PC-3 (cell line): ENCODE data around the gene SDCBP2. TPM values are rescaled to one million over a fixed set of nuclear protein-coding genes. Genes with fewer than 3 reads are reported as not detected.

Source experiments
- ATAC-seq: fragments of 200-7000 bp; cut with Tn5 transposase; 2 replicates; pipeline ENCODE4 v1.9.1; 2020; ENCODE audit warnings: mild to moderate bottlenecking, moderate library complexity
- BruUV-seq: library from RNA; stranded (reverse); fragments of 400-500 nt; replicated peaks from 2 replicates; lab custom pipeline; 2021; lab: Mats Ljungman, UMichigan
- CTCF ChIA-PET: fragments of 300-600 bp; sonication (Branson Sonifier 250); formaldehyde crosslinking; loops from one replicate; lab custom pipeline; 2022; ENCODE audit warnings: antibody characterized with exemption; lab: Charles Lee
- POLR2A ChIA-PET: fragments of 300-600 bp; sonication (Branson Sonifier 250); formaldehyde crosslinking; loops from one replicate; lab custom pipeline; 2022; ENCODE audit warnings: antibody characterized with exemption; ENCODE audit not compliant: unreplicated experiment; lab: Charles Lee
- DNase-seq: peaks from one replicate; pipeline ENCODE4 v3.0.0-alpha.2; 2015
- H2AFZ ChIP-seq: fragments of 300-600 bp; sonication (generic); 2 replicates; pipeline ENCODE4 v1.6.0; 2016; ENCODE audit warnings: antibody characterized with exemption, low read length
- H3F3A ChIP-seq: fragments of 300-600 bp; sonication (generic); one replicate; pipeline ENCODE4 v1.6.0; 2017; ENCODE audit warnings: antibody characterized with exemption, low read length, control low read depth, mild to moderate bottlenecking; ENCODE audit not compliant: unreplicated experiment
- H3K27ac ChIP-seq: fragments of 300-600 bp; sonication (generic); 2 replicates; pipeline ENCODE4 v1.5.1; 2016; ENCODE audit warnings: mild to moderate bottlenecking, low read length
- H3K27me3 ChIP-seq: fragments of 300-600 bp; sonication (generic); 2 replicates; pipeline ENCODE4 v1.6.1; 2016; ENCODE audit warnings: low read length, mixed read lengths
- H3K36me3 ChIP-seq: fragments of 300-600 bp; sonication (generic); 2 replicates; pipeline ENCODE4 v1.6.1; 2016; ENCODE audit warnings: low read depth, mixed run types, low read length, mixed read lengths
- H3K4me1 ChIP-seq: fragments of 300-600 bp; sonication (generic); 2 replicates; pipeline ENCODE4 v1.5.1; 2016; ENCODE audit warnings: low read length; ENCODE audit not compliant: insufficient read depth
- H3K4me2 ChIP-seq: fragments of 300-600 bp; sonication (generic); 2 replicates; pipeline ENCODE4 v1.6.0; 2016; ENCODE audit warnings: low read length
- H3K4me3 ChIP-seq: fragments of 300-600 bp; sonication (generic); 2 replicates; pipeline ENCODE4 v1.5.1; 2016; ENCODE audit warnings: mild to moderate bottlenecking, low read length, mixed read lengths
- H3K79me2 ChIP-seq: fragments of 300-600 bp; sonication (generic); 2 replicates; pipeline ENCODE4 v1.6.1; 2017; ENCODE audit warnings: low read length, mixed read lengths
- H3K9ac ChIP-seq: fragments of 300-600 bp; sonication (generic); 2 replicates; pipeline ENCODE4 v1.6.0; 2016; ENCODE audit warnings: mild to moderate bottlenecking, low read length
- H3K9me2 ChIP-seq: fragments of 300-600 bp; sonication (generic); replicated peaks from 2 replicates; pipeline ENCODE4 v1.6.1; 2016; ENCODE audit warnings: mixed run types, low read length, mixed read lengths
- H3K9me3 ChIP-seq: fragments of 300-600 bp; sonication (generic); 2 replicates; pipeline ENCODE4 v1.6.1; 2016; ENCODE audit warnings: low read length, mixed read lengths
- H4K20me1 ChIP-seq: fragments of 300-600 bp; sonication (generic); 2 replicates; pipeline ENCODE4 v1.6.1; 2016; ENCODE audit warnings: low read length, mixed read lengths
- EZH2 ChIP-seq: fragments of 300-600 bp; sonication (generic); IDR thresholded peaks from one replicate; pipeline ENCODE4 v1.6.1; 2017; ENCODE audit warnings: antibody characterized with exemption, mild to moderate bottlenecking, low read length; ENCODE audit not compliant: unreplicated experiment
- EZH2phosphoT487 ChIP-seq: fragments of 300-600 bp; sonication (generic); IDR thresholded peaks from 2 replicates; pipeline ENCODE4 v1.6.1; 2018; ENCODE audit warnings: mild to moderate bottlenecking, antibody characterized with exemption, low read length, borderline replicate concordance
- intact Hi-C: fragments of 100-400 bp; cut with micrococcal nuclease; formaldehyde crosslinking; loops from 2 replicates; pipeline ENCODE4 v1.9.0; 2023
- total RNA-seq: library from RNA; depleted of rRNA; stranded (reverse); fragments of >200 nt; gene quantifications from 2 replicates; pipeline ENCODE4 v1.2.3, GENCODE V29; 2014
- TF ChIP-seq, protein P1 (sequence below): fragments of 300-600 bp; sonication (generic); conservative IDR thresholded peaks from 2 replicates; pipeline ENCODE4 v1.5.1; 2017; ENCODE audit warnings: antibody characterized with exemption, low read depth, mild to moderate bottlenecking, low read length

Gene SDCBP2
- total RNA-seq, 1 experiment from 2014 or later, result 14.4 TPM

DNA sequence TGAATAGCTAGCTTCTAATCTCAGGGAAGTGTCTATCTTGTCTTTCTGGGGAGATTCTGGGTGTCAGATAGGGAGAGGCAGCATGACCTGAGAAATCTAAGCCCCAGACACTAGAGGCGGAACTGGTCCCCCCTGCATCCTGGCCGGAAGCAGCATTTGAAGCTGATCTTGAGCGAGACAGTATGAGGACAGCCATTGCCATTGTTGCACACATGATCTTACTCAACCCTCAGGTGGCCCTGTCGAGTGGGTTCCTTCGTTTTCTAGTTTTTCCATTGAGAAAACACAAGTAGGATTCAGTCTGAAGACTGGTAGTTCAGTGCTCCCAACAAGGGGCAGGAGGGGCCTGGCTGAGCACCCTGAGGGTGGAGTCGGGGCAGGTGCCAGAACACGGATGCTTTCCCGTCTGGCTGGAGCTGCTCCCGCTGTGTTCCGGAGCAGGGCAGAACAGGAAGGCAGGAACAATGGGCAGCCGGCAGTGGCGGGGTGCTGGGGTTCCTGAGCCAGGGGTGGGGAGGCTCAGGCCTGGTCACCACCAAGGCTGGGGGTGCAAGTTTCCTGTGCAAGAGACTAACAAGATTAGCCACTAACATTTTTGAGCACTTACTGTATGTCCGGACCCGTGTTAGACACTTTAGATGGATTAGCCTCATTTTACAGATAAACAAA lies 7.9 kb upstream of the SDCBP2 start:
- H3K27ac ChIP-seq, result no peak overlapping the region
- TF ChIP-seq EZH2phosphoT487 (no peak), EZH2 (no peak)
- TF ChIP-seq, protein P1, sequence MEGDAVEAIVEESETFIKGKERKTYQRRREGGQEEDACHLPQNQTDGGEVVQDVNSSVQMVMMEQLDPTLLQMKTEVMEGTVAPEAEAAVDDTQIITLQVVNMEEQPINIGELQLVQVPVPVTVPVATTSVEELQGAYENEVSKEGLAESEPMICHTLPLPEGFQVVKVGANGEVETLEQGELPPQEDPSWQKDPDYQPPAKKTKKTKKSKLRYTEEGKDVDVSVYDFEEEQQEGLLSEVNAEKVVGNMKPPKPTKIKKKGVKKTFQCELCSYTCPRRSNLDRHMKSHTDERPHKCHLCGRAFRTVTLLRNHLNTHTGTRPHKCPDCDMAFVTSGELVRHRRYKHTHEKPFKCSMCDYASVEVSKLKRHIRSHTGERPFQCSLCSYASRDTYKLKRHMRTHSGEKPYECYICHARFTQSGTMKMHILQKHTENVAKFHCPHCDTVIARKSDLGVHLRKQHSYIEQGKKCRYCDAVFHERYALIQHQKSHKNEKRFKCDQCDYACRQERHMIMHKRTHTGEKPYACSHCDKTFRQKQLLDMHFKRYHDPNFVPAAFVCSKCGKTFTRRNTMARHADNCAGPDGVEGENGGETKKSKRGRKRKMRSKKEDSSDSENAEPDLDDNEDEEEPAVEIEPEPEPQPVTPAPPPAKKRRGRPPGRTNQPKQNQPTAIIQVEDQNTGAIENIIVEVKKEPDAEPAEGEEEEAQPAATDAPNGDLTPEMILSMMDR, result no peak
- peaks cover 16% of the 10 kb centered on the region for H3K4me1 ChIP-seq
- H3K4me3 ChIP-seq, result no peak overlapping the region
- POLR2A ChIA-PET, result interaction anchor here (0.6 kb wide), 1 partner anchor 11 kb away, joined by 3 read pairs; no protein-coding TSS in a partner anchor
- no peaks in the 10 kb centered on the region for H3K9me2 ChIP-seq
- no TSS peak for BruUV-seq
- H3K36me3 ChIP-seq, result peaks cover 12% of the 10 kb centered on the region
- peak overlapping the region; percentile 15; the same call in 1 of the 2 replicates for H3K4me2 ChIP-seq
- ATAC-seq (peak; percentile 54), DNase-seq (no peak)
- peaks cover 26% of the 10 kb centered on the region for H3K79me2 ChIP-seq
- H3K9ac ChIP-seq, result no peak overlapping the region
- no peaks in the 10 kb centered on the region for H3K9me3 ChIP-seq
- intact Hi-C loops, result no loop called here
- H2AFZ ChIP-seq, result no peak overlapping the region
- no peaks in the 10 kb centered on the region for H4K20me1 ChIP-seq
- H3K27me3 ChIP-seq, result no peaks in the 10 kb centered on the region
- CTCF ChIA-PET, result interaction anchor here (0.6 kb wide), 1 partner anchor 53 kb away, joined by 10 read pairs; no protein-coding TSS in a partner anchor
- peaks cover 5% of the 10 kb centered on the region for H3F3A ChIP-seq

DNA sequence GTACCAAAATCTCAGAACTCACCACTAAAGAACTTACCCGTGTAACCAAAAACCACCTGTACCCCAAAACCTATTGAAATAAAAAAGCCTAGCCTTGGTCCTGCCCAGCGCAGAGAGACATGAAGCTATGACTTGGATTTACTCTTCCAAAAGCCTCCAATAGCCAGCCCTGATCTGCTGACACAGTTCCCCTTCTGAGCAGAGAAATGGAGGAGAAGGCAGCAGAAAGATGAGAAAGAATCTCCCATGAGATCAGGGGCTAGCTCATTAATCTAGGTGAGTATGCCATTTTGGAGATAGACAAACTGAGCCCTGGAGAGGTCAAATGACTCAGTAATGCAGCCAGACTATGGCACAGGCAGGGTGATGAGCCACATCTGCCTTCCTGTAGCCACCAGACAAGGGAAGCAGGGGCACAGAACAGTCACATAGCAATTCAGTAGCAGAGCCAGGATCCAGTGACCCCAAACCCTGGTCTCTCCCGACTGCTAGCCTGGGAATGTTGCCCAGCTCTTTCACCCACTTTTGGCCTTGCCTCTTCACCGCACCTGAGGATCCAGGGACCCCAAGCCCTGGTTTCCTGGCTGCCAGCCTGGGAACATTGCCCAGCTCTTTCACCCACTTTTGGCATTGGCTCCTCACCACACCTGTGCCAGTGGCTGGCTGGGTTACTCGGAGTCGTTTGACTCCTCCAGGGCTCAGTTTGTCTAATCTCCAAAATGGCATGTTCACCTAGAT lies 7.2 kb upstream of the SDCBP2 start:
- TF ChIP-seq EZH2phosphoT487 (no peak), EZH2 (no peak)
- TF ChIP-seq, protein P1, result no peak
- Histone ChIP-seq H4K20me1 (no peaks in the 10 kb centered on the region), H3F3A (peaks cover 3% of the 10 kb centered on the region), H2AFZ (no peak overlapping the region), H3K27me3 (no peaks in the 10 kb centered on the region), H3K27ac (peak overlapping the region; percentile 12; the same call in 1 of the 2 replicates), H3K79me2 (peaks cover 33% of the 10 kb centered on the region), H3K36me3 (peaks cover 12% of the 10 kb centered on the region), H3K9me3 (no peaks in the 10 kb centered on the region), H3K9ac (no peak overlapping the region), H3K4me3 (no peak overlapping the region), H3K4me2 (peak overlapping the region; percentile 15), H3K9me2 (no peaks in the 10 kb centered on the region), H3K4me1 (peaks cover 13% of the 10 kb centered on the region)
- CTCF ChIA-PET, result interaction anchor here (0.6 kb wide), 1 partner anchor 54 kb away, joined by 10 read pairs; no protein-coding TSS in a partner anchor
- BruUV-seq, result no TSS peak
- DNase-seq, result no peak
- intact Hi-C loops, result no loop called here
- ATAC-seq, result peak; percentile 29
- POLR2A ChIA-PET, result interaction anchor here (0.6 kb wide), 2 partner anchors 10 to 11 kb away, joined by 3 to 5 read pairs; no protein-coding TSS in a partner anchor
